Activated gamma-delta T cell treated with Interleukin-2 at 50 U/mL for 16 hours (primary cell): Measurements from ENCODE around the gene SRBD1.

Experiments used
- DNase-seq: peaks from one replicate; pipeline ENCODE4 v3.0.0-alpha.2; 2020

SRBD1 gene

GRCh38 chr2:45634223-45634622 is 23.2 kb upstream of the SRBD1 start:
- no peak for DNase-seq

GRCh38 chr2:45631955-45632354 is 20.9 kb upstream of the SRBD1 start:
- no peak for DNase-seq

GRCh38 chr2:45631319-45631718 is 20.3 kb upstream of the SRBD1 start:
- no peak for DNase-seq

GRCh38 chr2:45629971-45630370 is 18.9 kb upstream of the SRBD1 start:
- no peak for DNase-seq

- DNase-seq, result no peak
Measured at GRCh38 chr2:45627911-45628310, 16.8 kb upstream of the SRBD1 start.

GRCh38 chr2:45626387-45627221 is 15.5 kb upstream of the SRBD1 start:
- DNase-seq, result no peak

- DNase-seq, result no peak
Measured at GRCh38 chr2:45625824-45626223, 14.8 kb upstream of the SRBD1 start.

GRCh38 chr2:45623098-45623497 is 12.0 kb upstream of the SRBD1 start:
- no peak for DNase-seq

- DNase-seq, result no peak
Measured at GRCh38 chr2:45622336-45623075, 11.4 kb upstream of the SRBD1 start.

GRCh38 chr2:45617496-45617895 is 6.4 kb upstream of the SRBD1 start:
- no peak for DNase-seq

- no peak for DNase-seq
Measured at GRCh38 chr2:45616658-45617411, 5.8 kb upstream of the SRBD1 start.

- no peak for DNase-seq
Measured at GRCh38 chr2:45614871-45615415, 3.9 kb upstream of the SRBD1 start.

GRCh38 chr2:45614330-45614729 is 3.3 kb upstream of the SRBD1 start:
- no peak for DNase-seq

- DNase-seq, result no peak
Measured at GRCh38 chr2:45612731-45613130, 1.7 kb upstream of the SRBD1 start.

GRCh38 chr2:45612285-45612684 is 1.2 kb upstream of the SRBD1 start:
- DNase-seq, result no peak

- peak; percentile 12 for DNase-seq
Measured at GRCh38 chr2:45610281-45611019, 617 bp downstream of the SRBD1 start.

GRCh38 chr2:45607701-45608100 is 3.4 kb downstream of the SRBD1 start:
- no peak for DNase-seq

GRCh38 chr2:45606796-45607195 is 4.3 kb downstream of the SRBD1 start:
- no peak for DNase-seq

GRCh38 chr2:45605116-45605515 is 6.0 kb downstream of the SRBD1 start:
- DNase-seq, result no peak

GRCh38 chr2:45602624-45603023 is 8.4 kb downstream of the SRBD1 start:
- no peak for DNase-seq

- no peak for DNase-seq
Measured at GRCh38 chr2:45598545-45598944, 12.5 kb downstream of the SRBD1 start.

GRCh38 chr2:45596761-45597160 is 14.3 kb downstream of the SRBD1 start:
- DNase-seq, result no peak
